Measurements from ENCODE around the gene IGSF21. TPM values are rescaled to one million over a fixed set of nuclear protein-coding genes. Genes with fewer than 3 reads are reported as not detected.

The IGSF21 gene
- total and polyA plus RNA-seq, 2 of the 8 experiments (the other 6 are each of a cell fraction or from before 2014, with no cell fraction given): 22.5 to 28.5 TPM

DNA sequence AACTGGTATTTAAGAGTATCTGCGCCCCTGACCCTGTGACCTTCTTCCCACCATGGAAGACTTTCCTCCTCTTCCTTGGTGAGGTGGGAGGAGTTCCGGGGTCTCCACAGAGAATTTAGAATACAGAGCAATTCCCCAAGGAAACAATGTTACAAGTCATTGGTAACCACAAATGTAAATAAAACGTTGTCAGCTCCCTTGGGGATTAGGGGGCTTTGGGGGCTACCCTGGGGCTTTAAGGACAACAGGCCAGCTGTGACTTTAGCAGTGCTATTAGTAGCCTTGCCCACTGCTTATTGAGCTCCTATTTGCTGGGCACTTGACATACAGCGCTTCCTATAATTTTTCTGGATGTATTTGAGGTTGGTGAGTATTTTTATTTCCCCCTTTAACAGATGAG lies 69.0 kb downstream of the IGSF21 start:
- FAIRE-seq (no peak), DNase-seq (ENCODE audit: low read depth in 1 of 2, low spot score in 2 of 2) (no peak)
- CTCF ChIA-PET (ENCODE audit: partially characterized antibody): interaction anchor here (0.6 to 2.3 kb wide), 5 partner anchors 19 to 135 kb away, joined by 3 to 5 read pairs (median 3); no protein-coding TSS in a partner anchor
- Histone ChIP-seq H3K4ac (replicated peaks; ENCODE audit: insufficient read length, low read depth, low read length) (no peak overlapping the region), H3K23me2 (ENCODE audit: low read depth, low read length) (no peaks in the 10 kb centered on the region; the same call in 1 of the 2 replicates), H3K27me3 (replicated peaks in 1 of 4; ENCODE audit: control insufficient read depth in 3 of 4, extremely low read depth in 1 of 4, insufficient read depth in 3 of 4, low read length in 3 of 4) (no peaks in the 10 kb centered on the region), H3K14ac (ENCODE audit: insufficient read length) (no peak overlapping the region), H2BK20ac (ENCODE audit: low read length) (no peak overlapping the region), H3K79me2 (ENCODE audit: control insufficient read depth in 1 of 2, insufficient read depth in 2 of 2, low read length in 2 of 2) (no peaks in the 10 kb centered on the region), H4K91ac (replicated peaks; ENCODE audit: insufficient read length, low read length) (no peak overlapping the region), H3K56ac (replicated peaks; ENCODE audit: insufficient read length, low read depth, low read length) (no peak overlapping the region), H2AK5ac (ENCODE audit: low read depth, low read length) (no peak overlapping the region), H2BK12ac (ENCODE audit: low read depth, low read length) (no peak overlapping the region), H3K79me1 (ENCODE audit: low read depth, low read length) (no peaks in the 10 kb centered on the region), H3K9me3 (ENCODE audit: insufficient read depth in 2 of 2, low read depth in 1 of 2, low read length in 1 of 2) (no peaks in the 10 kb centered on the region), H3K4me2 (ENCODE audit: insufficient read depth in 1 of 2, low read depth in 2 of 2, low read length in 2 of 2) (peak overlapping the region; percentile 16 to 44; a peak in 2 of 4 replicates), H2BK5ac (ENCODE audit: low read depth, low read length) (no peak overlapping the region), H2BK15ac (ENCODE audit: low read length) (no peak overlapping the region), H3K27ac (ENCODE audit: low read depth, low read length) (no peak overlapping the region), H3K4me3 (ENCODE audit: extremely low read depth in 1 of 4, insufficient read depth in 2 of 4, low read depth in 3 of 4, low read length in 4 of 4) (no peak overlapping the region), H4K8ac (ENCODE audit: extremely low read depth, insufficient read depth, low read length) (no peak overlapping the region), H2BK120ac (replicated peaks; ENCODE audit: low read depth, low read length) (no peak overlapping the region), H4K5ac (ENCODE audit: insufficient read length, low read depth, low read length) (peak overlapping the region; percentile 7), H3K36me3 (ENCODE audit: control insufficient read depth in 2 of 4, insufficient read depth in 4 of 4, low read length in 3 of 4) (no peaks in the 10 kb centered on the region), H3K4me1 (replicated peaks in 1 of 4; ENCODE audit: control insufficient read depth in 3 of 4, insufficient read depth in 4 of 4, low read length in 3 of 4) (peaks cover 13 to 28% (median 15%) of the 10 kb centered on the region in 4 experiments), H3K9ac (replicated peaks in 1 of 4; ENCODE audit: extremely low read depth in 1 of 4, low read depth in 3 of 4, low read length in 3 of 4) (no peak overlapping the region; a peak in 1 of 7 replicates), H3K23ac (ENCODE audit: insufficient read length) (no peak overlapping the region), H2AFZ (ENCODE audit: low read length) (no peak overlapping the region), H4K20me1 (replicated peaks in 1 of 2; ENCODE audit: control insufficient read depth in 1 of 2, insufficient read depth in 2 of 2, low read length in 2 of 2) (no peaks in the 10 kb centered on the region), H3K18ac (ENCODE audit: extremely low read depth, low read length) (0 out of 2 replicates have a peak overlapping the region, but pooled peaks have one; percentile 11)
- WGBS, 2 experiments (ENCODE audit: extremely low coverage in 1 of 2, insufficient coverage in 1 of 2, insufficient read length in 1 of 2, insufficient replicate concordance in 2 of 2, low coverage in 1 of 2, low lambda C conversion rate in 2 of 2, missing lambda C conversion rate in 1 of 2): 65% methylated on average over 4 of the region's 4 CpGs; no CpG with 5 or more reads in 1 of the 2 experiments
- POLR2A ChIA-PET (ENCODE audit: partially characterized antibody): interaction anchor here (0.9 to 1.2 kb wide), 2 partner anchors 67 to 116 kb away, joined by 3 read pairs; no protein-coding TSS in a partner anchor
- TF ChIP-seq HDAC6 (IDR thresholded peaks at IDR 0.05; ENCODE audit: low read depth, low read length) (no peak), TCF12 (IDR thresholded peaks at IDR 0.05; ENCODE audit: low read depth, low read length) (no peak), CTBP2 (IDR thresholded peaks at IDR 0.05; ENCODE audit: borderline replicate concordance, insufficient read depth, insufficient read length, low read length) (no peak), ZNF274 (IDR thresholded peaks at IDR 0.05; ENCODE audit: borderline replicate concordance, extremely low read depth, low read length) (no peak), POU5F1 (IDR thresholded peaks at IDR 0.05; ENCODE audit: low read depth, low read length) (no peak)
- TF ChIP-seq, protein P1, sequence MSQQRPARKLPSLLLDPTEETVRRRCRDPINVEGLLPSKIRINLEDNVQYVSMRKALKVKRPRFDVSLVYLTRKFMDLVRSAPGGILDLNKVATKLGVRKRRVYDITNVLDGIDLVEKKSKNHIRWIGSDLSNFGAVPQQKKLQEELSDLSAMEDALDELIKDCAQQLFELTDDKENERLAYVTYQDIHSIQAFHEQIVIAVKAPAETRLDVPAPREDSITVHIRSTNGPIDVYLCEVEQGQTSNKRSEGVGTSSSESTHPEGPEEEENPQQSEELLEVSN (IDR thresholded peaks at IDR 0.05): no peak
